ENCODE results near the gene ZFYVE9.

ZFYVE9 gene

GRCh38 chr1:52393174-52393573 is 251.3 kb downstream of the ZFYVE9 start:
- DNase-seq = no peak
